GF-D8 (cell line): Measurements from ENCODE around the gene TMEM116.
A peak's percentile ranks its signal among the peaks of the same experiment; 100 is the strongest.
"Not testable (repeated sequence)": the region's sequence is repeated elsewhere in the genome, so short reads cannot be mapped to it uniquely, and the experiment has no call there.

Experiments
- DNase-seq: peaks from one replicate; lab custom pipeline; 2025; lab: John Stamatoyannopoulos, UW

Gene TMEM116

GRCh38 chr12:112012775-112013600 lies at the start of gene TMEM116, which contains the start of gene ERP29:
Gene TMEM116 (minus strand): TSS chr12:112013165. CDS start chr12:112005270, 7,895 bp downstream.
Gene ERP29 (plus strand): TSS chr12:112013426. CDS start chr12:112013466, 40 bp downstream.
- DNase-seq = peak; percentile 94

GRCh38 chr12:112061137-112061536 lies 48.2 kb upstream of the TMEM116 start:
- no peak for DNase-seq

GRCh38 chr12:112049351-112049750 lies 36.4 kb upstream of the TMEM116 start:
- no peak for DNase-seq

GRCh38 chr12:112046003-112046402 lies 33.0 kb upstream of the TMEM116 start:
- no peak for DNase-seq

GRCh38 chr12:112036614-112037013 lies 23.6 kb upstream of the TMEM116 start:
- not testable (repeated sequence) for DNase-seq

GRCh38 chr12:112035219-112035785 lies 22.3 kb upstream of the TMEM116 start:
- no peak for DNase-seq

GRCh38 chr12:112032292-112032691 lies 19.3 kb upstream of the TMEM116 start:
- no peak for DNase-seq

- DNase-seq = no peak
Observed at GRCh38 chr12:112031472-112031871, 18.5 kb upstream of the TMEM116 start.

GRCh38 chr12:112029301-112029700 lies 16.3 kb upstream of the TMEM116 start:
- DNase-seq = peak; percentile 61

- DNase-seq = no peak
Observed at GRCh38 chr12:112025808-112026375, 12.9 kb upstream of the TMEM116 start.

GRCh38 chr12:112023759-112024396 lies 10.9 kb upstream of the TMEM116 start:
- no peak for DNase-seq

GRCh38 chr12:112022241-112023016 lies 9.5 kb upstream of the TMEM116 start:
- DNase-seq = no peak

GRCh38 chr12:112020947-112021457 lies 8.0 kb upstream of the TMEM116 start:
- no peak for DNase-seq

GRCh38 chr12:112018571-112019237 lies 5.7 kb upstream of the TMEM116 start:
- DNase-seq = no peak

- no peak for DNase-seq
Observed at GRCh38 chr12:112017041-112017440, 4.1 kb upstream of the TMEM116 start.

GRCh38 chr12:112015938-112016337 lies 3.0 kb upstream of the TMEM116 start:
- no peak for DNase-seq

- peak; percentile 64 for DNase-seq
Observed at GRCh38 chr12:112013601-112014402, 837 bp upstream of the TMEM116 start.

GRCh38 chr12:112011685-112012084 lies 1.3 kb downstream of the TMEM116 start:
- DNase-seq = no peak

- no peak for DNase-seq
Observed at GRCh38 chr12:112010415-112011344, 2.3 kb downstream of the TMEM116 start.
